Caco-2 (cell line): ENCODE data around the gene JUND. TPM values are rescaled to one million over a fixed set of nuclear protein-coding genes. Genes with fewer than 3 reads are reported as not detected.

Experiments used
- BruUV-seq: library from RNA; stranded (reverse); fragments of 400-500 nt; replicated peaks from 2 replicates; lab custom pipeline; 2021; lab: Mats Ljungman, UMichigan
- CTCF ChIA-PET: fragments of 300-600 bp; sonication (Branson Sonifier 250); formaldehyde crosslinking; loops from one replicate; lab custom pipeline; 2022; ENCODE audit warnings: antibody characterized with exemption; lab: Charles Lee
- POLR2A ChIA-PET: fragments of 300-600 bp; sonication (Branson Sonifier 250); formaldehyde crosslinking; loops from one replicate; lab custom pipeline; 2022; ENCODE audit warnings: antibody characterized with exemption; lab: Charles Lee
- DNase-seq, 2 experiments: peaks; one replicate each; pipeline versions ENCODE4 v3.0.0 to v3.0.0-alpha.2; 2020 to 2022
- H3K27me3 ChIP-seq: replicated peaks from 2 replicates; pipeline ENCODE4 v1.6.0; 2011; ENCODE audit warnings: low read length; ENCODE audit not compliant: control insufficient read depth, insufficient read depth
- H3K36me3 ChIP-seq: 2 replicates; pipeline ENCODE4 v1.5.1; 2011; ENCODE audit warnings: low read length; ENCODE audit not compliant: control insufficient read depth, insufficient read depth
- H3K4me1 ChIP-seq: fragments of 250-450 bp; sonication (Bioruptor Pico); 2 replicates; pipeline ENCODE4 v1.5.1; 2020; ENCODE audit warnings: mild to moderate bottlenecking
- H3K4me3 ChIP-seq: 2 replicates; pipeline ENCODE4 v1.5.1; 2011; ENCODE audit warnings: low read depth, mild to moderate bottlenecking, control low read depth, low read length
- H3K9me3 ChIP-seq: fragments of 250-450 bp; sonication (Bioruptor Pico); 2 replicates; pipeline ENCODE4 v1.5.1; 2020; ENCODE audit warnings: mild to moderate bottlenecking, moderate library complexity
- H3K27ac Mint-ChIP-seq: one replicate; pipeline ENCODE4 v1.8.0; 2022; ENCODE audit warnings: mixed read lengths; ENCODE audit not compliant: unreplicated experiment
- H3K27me3 Mint-ChIP-seq: one replicate; pipeline ENCODE4 v1.8.0; 2022; ENCODE audit warnings: mixed read lengths; ENCODE audit not compliant: insufficient read depth, unreplicated experiment
- H3K36me3 Mint-ChIP-seq: one replicate; pipeline ENCODE4 v1.8.0; 2022; ENCODE audit warnings: mild to moderate bottlenecking, mixed read lengths; ENCODE audit not compliant: insufficient read depth, unreplicated experiment
- H3K4me1 Mint-ChIP-seq: one replicate; pipeline ENCODE4 v1.8.0; 2022; ENCODE audit warnings: low read depth, mixed read lengths; ENCODE audit not compliant: unreplicated experiment
- H3K4me3 Mint-ChIP-seq: one replicate; pipeline ENCODE4 v1.8.0; 2022; ENCODE audit warnings: mild to moderate bottlenecking, moderate library complexity, mixed read lengths; ENCODE audit not compliant: unreplicated experiment
- H3K9me3 Mint-ChIP-seq: one replicate; pipeline ENCODE4 v1.8.0; 2022; ENCODE audit warnings: mixed read lengths; ENCODE audit not compliant: unreplicated experiment
- intact Hi-C: fragments of 100-400 bp; cut with micrococcal nuclease; formaldehyde crosslinking; loops from one replicate; pipeline ENCODE4 v1.10.0; 2022; ENCODE audit not compliant: unreplicated experiment
- total RNA-seq: library from RNA; stranded (reverse); gene quantifications from 2 replicates; pipeline ENCODE4 v1.2.3, GENCODE V29; 2022
- TF ChIP-seq, protein P1 (sequence below), 2 experiments: fragments of 200-600 bp in 1 of 2; IDR thresholded peaks; 1 replicate in 1 of 2; 2 replicates in 1 of 2; pipeline versions ENCODE4 v1.5.1 to v1.8.0; 2011 to 2022; ENCODE audit warnings: antibody characterized with exemption in 1 of 2, control low read depth in 1 of 2, inconsistent platforms in 1 of 2, low read depth in 1 of 2, low read length in 1 of 2, mild to moderate bottlenecking in 1 of 2, moderate library complexity in 1 of 2; ENCODE audit not compliant: insufficient read depth in 1 of 2, severe bottlenecking in 1 of 2, unreplicated experiment in 1 of 2

The JUND gene
- total RNA-seq, 1 experiment from 2014 or later: 75.5 TPM

DNA sequence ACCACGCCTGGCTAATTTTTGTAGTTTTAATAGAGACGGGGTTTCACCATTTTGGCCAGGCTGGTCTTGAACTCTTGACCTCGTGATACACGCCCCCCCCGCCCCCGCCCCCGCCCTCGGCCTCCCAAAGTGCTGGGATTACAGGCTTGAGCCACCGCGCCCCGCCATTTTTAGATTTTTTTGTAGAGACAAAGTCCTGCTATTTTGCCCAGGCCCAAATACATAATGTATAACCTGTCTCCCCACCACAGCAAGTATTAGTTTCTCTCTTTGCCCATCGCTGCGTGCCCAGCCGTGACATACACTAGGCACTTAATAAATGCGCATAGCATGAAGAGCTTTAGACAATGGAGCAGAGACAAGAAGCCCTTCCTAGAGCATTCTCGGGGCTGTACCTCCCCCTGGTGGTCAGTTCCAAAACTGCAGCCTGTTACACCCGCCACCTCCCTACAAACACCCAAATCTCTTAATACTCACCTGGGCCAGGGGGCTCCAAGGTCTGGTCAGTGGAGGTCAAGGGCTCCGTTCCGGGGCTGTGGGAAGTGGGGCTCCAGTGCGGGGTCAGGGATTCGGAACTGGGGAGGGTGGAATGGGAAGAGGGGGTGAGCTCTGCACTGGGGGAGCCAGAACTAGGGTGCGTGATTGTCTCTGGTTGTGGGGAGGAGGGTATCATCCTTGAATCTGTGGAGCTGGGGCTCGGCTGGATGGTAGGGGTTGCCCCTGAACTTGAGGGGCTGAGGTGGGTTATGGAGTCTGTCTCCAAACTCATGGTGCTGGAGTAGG, 29.6 kb downstream of the JUND start:
- intact Hi-C loops: loop anchor here (1.0 to 2.0 kb wide), 3 partner anchors 23 to 47 kb away; partner anchors contain the start of gene RAB3A
- no peak overlapping the region for H3K4me3 Mint-ChIP-seq
- no peaks in the 10 kb centered on the region for H3K27me3 ChIP-seq
- peaks cover 6% of the 10 kb centered on the region for H3K4me1 Mint-ChIP-seq
- no peak overlapping the region for H3K4me3 ChIP-seq
- no TSS peak for BruUV-seq
- no peaks in the 10 kb centered on the region for H3K4me1 ChIP-seq
- POLR2A ChIA-PET: interaction anchor here (0.6 kb wide), 1 partner anchor 71 kb away, joined by 13 read pairs; no protein-coding TSS in a partner anchor
- DNase-seq: peak; percentile 60 to 81
- H3K9me3 ChIP-seq: no peaks in the 10 kb centered on the region
- H3K27me3 Mint-ChIP-seq: no peaks in the 10 kb centered on the region
- TF ChIP-seq, protein P1, sequence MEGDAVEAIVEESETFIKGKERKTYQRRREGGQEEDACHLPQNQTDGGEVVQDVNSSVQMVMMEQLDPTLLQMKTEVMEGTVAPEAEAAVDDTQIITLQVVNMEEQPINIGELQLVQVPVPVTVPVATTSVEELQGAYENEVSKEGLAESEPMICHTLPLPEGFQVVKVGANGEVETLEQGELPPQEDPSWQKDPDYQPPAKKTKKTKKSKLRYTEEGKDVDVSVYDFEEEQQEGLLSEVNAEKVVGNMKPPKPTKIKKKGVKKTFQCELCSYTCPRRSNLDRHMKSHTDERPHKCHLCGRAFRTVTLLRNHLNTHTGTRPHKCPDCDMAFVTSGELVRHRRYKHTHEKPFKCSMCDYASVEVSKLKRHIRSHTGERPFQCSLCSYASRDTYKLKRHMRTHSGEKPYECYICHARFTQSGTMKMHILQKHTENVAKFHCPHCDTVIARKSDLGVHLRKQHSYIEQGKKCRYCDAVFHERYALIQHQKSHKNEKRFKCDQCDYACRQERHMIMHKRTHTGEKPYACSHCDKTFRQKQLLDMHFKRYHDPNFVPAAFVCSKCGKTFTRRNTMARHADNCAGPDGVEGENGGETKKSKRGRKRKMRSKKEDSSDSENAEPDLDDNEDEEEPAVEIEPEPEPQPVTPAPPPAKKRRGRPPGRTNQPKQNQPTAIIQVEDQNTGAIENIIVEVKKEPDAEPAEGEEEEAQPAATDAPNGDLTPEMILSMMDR (IDR thresholded peaks at IDR 0.05; ENCODE audit: insufficient read depth in 1 of 2, low read depth in 1 of 2, low read length in 1 of 2, severe bottlenecking in 1 of 2, unreplicated experiment in 1 of 2): peak; percentile 87 to 97
- no peak overlapping the region for H3K27ac Mint-ChIP-seq
- no peaks in the 10 kb centered on the region for H3K36me3 ChIP-seq
- H3K36me3 Mint-ChIP-seq: no peaks in the 10 kb centered on the region
- no peaks in the 10 kb centered on the region for H3K9me3 Mint-ChIP-seq
- CTCF ChIA-PET: interaction anchor here (0.5 to 2.7 kb wide), 19 partner anchors 10 to 139 kb away, joined by 3 to 33 read pairs (median 5); partner anchors contain the start of genes MPV17L2 and RAB3A

DNA sequence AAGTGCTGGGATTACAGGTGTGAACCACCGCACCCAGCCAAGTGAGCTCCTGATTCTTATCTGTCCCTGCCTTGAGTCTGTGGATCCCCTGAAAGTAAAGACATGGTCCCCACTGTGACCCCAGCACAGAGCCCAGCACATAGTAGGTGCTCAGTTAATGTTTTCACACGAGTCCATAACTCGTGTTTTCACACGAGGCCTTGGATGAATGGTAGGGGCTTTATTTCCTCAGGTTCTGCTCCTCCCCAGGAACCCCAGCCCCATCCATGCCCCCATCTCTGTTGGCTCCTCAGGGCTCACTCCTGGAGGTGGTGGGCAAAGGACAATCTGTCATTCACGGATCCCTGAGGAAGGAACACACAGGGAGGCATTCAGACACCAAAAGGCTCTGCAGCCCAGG, 31.6 kb downstream of the JUND start:
- Mint-ChIP-seq H3K27ac (no peak overlapping the region), H3K9me3 (no peaks in the 10 kb centered on the region), H3K27me3 (no peaks in the 10 kb centered on the region), H3K4me1 (no peaks in the 10 kb centered on the region), H3K36me3 (no peaks in the 10 kb centered on the region), H3K4me3 (no peak overlapping the region)
- Histone ChIP-seq H3K4me3 (no peak overlapping the region), H3K36me3 (no peaks in the 10 kb centered on the region), H3K4me1 (no peaks in the 10 kb centered on the region), H3K9me3 (no peaks in the 10 kb centered on the region), H3K27me3 (no peaks in the 10 kb centered on the region)
- no peak for DNase-seq
- POLR2A ChIA-PET: no interaction called here
- BruUV-seq: no TSS peak
- intact Hi-C loops: no loop called here
- CTCF ChIA-PET: interaction anchor here (0.7 to 2.0 kb wide), 3 partner anchors 30 to 136 kb away, joined by 6 to 8 read pairs (median 7); no protein-coding TSS in a partner anchor
- TF ChIP-seq, protein P1 (IDR thresholded peaks at IDR 0.05; ENCODE audit: insufficient read depth in 1 of 2, low read depth in 1 of 2, low read length in 1 of 2, severe bottlenecking in 1 of 2, unreplicated experiment in 1 of 2): no peak

DNA sequence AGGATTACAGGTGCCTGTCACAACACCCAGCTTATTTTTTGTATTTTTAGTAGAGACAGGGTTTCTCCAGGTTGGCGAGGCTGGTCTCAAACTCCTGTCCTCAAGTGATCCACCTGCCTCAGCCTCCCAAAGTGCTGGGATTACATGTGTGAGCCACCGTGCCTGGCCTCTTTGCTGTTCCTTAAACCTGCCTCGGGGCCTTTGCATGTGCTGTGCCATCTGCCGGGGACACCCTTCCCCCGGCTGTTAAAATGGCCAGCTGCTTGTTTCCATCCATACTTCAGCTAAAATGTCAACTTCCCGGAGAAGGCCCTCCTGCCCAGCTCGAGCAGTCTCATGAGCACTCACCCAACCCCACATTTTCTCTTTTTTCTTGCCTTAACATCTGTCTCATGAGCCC, 36.1 kb downstream of the JUND start:
- no TSS peak for BruUV-seq
- ChIA-PET POLR2A (no interaction called here), CTCF (interaction anchor here (0.6 kb wide), 1 partner anchor 54 kb away, joined by 4 read pairs; no protein-coding TSS in a partner anchor)
- Histone ChIP-seq H3K9me3 (no peaks in the 10 kb centered on the region), H3K36me3 (no peaks in the 10 kb centered on the region), H3K27me3 (no peaks in the 10 kb centered on the region), H3K4me1 (no peaks in the 10 kb centered on the region), H3K4me3 (no peak overlapping the region)
- Mint-ChIP-seq H3K27ac (no peak overlapping the region), H3K4me1 (no peaks in the 10 kb centered on the region), H3K36me3 (no peaks in the 10 kb centered on the region), H3K9me3 (no peaks in the 10 kb centered on the region), H3K4me3 (no peak overlapping the region), H3K27me3 (peaks cover 3% of the 10 kb centered on the region)
- TF ChIP-seq, protein P1 (IDR thresholded peaks at IDR 0.05; ENCODE audit: insufficient read depth in 1 of 2, low read depth in 1 of 2, low read length in 1 of 2, severe bottlenecking in 1 of 2, unreplicated experiment in 1 of 2): no peak
- no peak for DNase-seq
- intact Hi-C loops: no loop called here
